Measurements from ENCODE around the gene FNDC5.
"Not testable (repeated sequence)": the region's sequence is repeated elsewhere in the genome, so short reads cannot be mapped to it uniquely, and the experiment has no call there.

FNDC5 gene

DNA sequence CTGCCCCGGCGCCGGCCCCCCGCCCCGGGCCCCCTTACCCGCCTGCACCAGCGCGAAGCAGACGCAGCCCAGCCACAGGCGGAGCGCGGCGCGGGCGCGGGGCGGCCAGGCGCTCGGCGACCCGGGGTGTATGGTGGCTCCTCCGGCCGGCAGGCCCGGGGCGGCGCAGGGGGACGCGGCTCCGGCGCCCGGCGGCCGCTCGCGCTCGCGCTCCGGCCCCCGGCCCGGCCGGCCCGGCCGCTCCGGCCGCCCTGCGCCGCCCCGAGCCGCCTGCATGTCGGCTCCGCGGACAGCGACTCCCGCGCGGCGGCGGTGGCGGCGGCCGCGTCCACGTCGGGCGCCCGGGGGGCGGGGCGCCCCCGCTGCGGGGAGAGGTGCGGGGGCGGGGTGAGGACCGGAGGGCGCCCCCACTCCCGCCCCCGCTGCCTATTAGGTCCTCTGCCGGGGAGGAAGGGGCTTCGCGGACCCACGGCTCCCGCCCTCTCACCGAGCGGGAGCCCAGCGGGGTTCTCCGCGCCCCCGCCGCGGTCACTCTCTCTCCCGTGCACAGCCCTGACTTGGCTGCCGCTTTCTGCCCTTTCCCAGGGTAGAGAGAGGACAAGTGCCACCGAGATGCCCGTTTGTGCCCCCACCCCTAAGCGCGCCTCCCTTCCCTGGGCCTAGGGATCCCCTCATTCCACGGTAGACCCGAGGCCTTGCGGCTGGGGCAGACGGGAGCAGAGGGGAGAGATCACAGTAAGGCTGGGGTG lies at the start of gene FNDC5:
Gene FNDC5, minus strand, starts transcription at position 298 of the 749 bp plus-strand sequence.
- DNase-seq, result no peak

DNA sequence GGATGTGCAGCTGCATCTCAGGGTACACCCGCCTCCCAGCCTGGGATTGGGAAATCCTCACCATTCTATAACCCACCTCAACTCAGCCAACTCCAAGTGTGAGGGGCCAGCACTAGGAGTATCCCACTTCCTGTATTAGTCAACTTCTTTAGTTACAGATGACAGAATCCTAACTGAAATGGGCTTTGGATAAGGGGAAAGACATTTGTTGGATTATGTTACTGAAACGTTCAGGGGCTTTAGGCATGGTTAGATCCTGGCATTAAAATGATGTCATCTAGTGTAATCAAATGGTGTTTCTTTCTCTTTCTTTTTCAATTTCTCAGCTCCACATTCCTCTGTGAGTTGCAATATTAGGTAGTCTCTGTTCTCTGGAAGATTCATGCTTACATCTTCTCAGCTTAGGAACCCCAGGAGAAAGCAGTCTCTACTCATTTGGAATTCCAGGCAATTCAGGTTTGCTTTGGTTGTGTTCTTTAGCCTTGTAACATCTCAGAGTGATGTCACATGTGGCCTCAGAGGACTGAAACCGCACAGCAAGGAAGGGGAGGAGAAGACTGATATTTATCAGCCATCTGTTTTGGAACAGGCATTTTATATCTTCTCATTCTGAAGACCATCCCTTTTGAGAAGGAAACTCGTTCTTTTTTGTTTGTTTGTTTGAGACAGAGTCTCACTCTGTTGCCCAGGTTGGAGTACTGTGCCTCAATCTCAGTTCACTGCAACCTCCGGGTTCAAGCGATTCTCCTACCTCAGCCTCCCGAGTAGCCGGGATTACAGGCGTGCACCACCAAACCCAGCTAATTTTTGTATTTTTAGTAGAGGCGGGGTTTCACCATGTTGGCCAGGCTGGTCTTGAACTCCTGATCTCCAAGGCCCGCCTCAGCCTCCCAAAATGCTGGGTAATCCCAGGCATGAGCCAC lies 49.4 kb upstream of the FNDC5 start:
- DNase-seq, result no peak

DNA sequence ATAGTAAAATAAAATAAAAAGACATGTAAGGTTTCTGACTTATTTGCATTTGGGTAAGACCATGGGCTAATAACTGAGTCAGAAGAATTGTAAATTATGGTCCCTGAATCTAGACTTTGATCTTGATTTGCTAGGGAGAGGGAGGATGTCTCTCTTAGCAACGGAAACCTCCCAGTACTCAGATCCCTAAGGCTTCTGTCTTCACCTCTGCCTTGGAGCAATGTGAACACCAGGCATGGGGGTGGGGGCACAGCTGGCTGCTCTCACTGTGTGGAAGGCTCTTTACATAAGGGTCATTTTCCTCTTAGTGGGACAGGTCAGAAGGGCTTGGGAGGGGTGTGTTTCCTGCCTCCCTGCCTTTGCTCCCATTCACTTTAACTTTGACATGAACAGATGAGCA lies 47.5 kb upstream of the FNDC5 start:
- no peak for DNase-seq

DNA sequence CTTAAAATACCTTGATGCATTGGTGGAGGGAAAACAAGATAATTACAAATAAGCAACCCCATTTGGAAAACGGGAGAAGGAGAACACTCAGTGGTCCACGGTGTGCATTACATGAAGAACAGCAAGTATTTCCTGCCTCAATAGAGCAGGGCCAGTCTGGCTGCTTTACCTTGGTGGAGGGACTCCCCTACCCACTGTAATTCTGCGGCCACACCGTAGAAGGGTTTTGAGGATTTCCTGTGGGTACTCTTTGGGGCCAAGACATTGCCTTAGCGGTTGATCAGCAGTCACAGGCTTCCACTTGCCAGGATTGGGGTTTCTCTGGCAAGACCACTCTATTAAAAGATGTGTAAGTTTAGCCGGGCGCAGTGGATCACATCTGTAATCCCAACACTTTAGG lies 46.8 kb upstream of the FNDC5 start:
- no peak for DNase-seq

DNA sequence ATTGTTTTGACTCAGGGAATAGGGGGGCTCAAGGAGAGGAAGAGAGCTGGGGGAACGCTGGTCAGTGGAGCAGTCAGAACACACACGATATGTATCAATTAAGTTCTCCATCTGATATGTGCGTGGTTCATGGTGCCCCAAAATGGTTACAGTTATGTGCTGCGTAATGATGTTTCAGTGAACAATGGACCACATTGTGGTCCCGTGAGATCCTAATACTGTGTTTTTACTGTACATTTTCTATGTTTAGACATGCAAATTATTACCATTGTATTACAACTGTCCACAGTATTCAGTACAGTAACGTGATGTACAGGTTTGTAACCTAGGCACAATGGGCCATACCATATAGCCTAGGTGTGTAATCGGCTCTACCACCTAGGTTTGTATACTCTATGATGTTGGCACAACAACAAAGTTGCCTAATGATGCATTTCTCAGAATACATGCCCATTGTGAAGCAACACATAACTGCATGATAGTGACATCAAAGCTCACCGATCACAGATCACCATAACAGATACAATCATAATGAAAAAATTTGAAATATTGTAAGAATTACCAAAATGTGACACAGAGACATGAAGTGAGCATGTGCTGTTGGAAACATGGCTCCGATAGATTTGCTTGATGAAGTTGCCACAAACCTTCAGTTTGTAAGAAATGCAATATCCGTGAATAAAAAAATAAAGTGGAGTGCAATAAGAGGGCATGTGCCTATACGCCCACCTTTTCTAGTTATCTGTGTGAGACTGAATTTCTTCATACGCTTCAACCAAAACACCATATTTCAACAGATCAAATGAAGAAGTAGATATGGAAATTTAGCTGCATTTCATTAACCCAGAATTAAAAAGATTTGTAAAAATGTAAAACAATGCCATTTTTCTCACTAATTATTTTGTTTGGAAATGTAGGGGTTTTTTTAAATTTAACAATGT lies 45.3 kb upstream of the FNDC5 start:
- no peak for DNase-seq

DNA sequence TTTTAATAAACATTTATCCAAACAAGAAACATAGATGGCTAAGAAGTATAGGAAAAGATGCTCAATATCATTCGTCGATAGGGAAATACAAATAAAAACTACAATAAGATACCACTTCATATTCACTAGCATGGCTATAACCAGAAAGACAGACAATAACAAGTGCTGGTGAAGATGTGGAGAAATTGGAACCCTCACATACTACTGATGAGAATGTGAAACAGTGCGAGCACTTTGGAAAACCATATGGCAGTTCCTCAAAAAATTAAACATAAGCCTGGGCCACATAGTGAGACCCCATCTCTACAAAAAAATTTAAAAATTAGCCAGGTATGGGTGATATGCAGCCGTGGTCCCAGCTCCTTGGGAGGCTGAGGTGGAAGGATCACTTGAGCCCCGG lies 39.6 kb upstream of the FNDC5 start:
- DNase-seq, result no peak

DNA sequence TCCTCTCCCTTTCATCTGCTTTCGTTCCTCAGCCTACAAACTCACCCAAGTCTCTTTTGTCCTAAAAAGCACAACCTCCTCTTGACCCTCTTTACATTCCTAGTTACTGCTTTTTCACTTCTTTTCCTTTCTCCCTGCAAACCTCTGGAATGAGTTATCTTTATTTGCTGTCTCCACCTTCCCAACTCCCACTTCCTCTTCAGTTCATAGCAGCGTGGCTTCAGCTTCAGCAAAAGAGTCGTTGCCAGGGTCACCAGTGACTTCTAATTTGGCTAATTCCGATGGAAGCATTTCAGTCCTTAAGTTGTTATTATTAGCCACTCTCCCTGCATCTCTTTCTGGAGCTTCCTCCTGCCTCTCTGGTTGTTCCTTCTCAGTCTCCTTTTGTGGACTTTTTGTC lies 36.7 kb upstream of the FNDC5 start:
- no peak for DNase-seq

DNA sequence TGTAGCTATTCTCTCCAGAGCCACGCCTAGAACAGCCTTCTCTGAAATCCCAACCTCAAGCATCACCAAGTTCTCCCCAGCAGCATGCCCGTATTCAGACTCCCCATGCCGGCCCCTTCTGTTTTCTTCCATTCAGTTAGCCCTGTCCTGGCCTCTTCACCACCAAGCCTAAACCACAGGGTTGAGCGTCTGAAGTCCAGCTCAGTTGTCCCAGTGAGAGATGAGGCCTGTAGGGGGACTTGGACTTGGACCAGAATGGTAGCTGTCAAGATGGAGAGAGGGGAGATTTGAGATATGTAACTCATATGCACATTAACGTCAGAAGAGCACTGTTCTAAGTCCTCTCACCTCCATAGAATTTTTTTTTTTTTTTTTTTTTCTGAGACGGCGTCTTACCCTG lies 35.9 kb upstream of the FNDC5 start:
- no peak for DNase-seq

DNA sequence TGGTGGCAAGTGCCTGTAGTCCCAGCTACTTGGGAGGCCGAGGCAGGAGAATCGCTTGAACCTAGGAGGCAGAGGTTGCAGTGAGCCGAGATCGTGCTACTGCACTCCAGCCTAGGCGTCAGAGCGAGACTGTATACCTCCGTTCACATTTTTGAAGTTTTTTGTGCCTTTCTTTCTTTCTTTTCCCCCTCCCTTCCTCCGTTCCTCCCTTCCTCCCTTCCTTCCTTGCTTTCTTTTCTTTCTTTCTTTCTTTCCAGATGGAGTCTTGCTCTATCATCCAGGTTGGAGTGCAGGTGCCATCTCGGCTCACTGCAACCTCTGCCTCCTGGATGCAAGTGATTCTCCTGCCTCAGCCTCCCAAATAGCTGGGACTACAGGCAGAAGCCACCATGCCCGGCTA lies 34.9 kb upstream of the FNDC5 start:
- not testable (repeated sequence) for DNase-seq

DNA sequence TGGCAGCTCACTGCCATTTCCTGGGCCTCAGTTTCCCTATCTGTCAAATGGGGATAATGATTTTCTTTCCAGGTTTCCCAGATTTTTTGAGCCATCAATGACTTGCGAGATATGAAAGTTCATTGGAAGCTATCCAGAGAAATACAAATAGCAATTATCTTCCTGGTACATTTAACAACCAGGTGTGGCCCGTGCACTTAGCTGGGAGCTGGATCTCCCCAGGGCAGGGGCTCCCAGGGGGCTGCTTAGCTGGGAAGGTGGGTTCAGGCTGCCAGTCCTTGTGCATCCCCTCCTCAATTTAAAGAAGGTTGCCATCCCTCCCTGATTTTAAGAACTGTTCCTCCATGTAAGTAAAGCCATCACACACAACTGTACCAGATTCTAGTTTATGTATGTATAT lies 34.1 kb upstream of the FNDC5 start:
- DNase-seq, result no peak

DNA sequence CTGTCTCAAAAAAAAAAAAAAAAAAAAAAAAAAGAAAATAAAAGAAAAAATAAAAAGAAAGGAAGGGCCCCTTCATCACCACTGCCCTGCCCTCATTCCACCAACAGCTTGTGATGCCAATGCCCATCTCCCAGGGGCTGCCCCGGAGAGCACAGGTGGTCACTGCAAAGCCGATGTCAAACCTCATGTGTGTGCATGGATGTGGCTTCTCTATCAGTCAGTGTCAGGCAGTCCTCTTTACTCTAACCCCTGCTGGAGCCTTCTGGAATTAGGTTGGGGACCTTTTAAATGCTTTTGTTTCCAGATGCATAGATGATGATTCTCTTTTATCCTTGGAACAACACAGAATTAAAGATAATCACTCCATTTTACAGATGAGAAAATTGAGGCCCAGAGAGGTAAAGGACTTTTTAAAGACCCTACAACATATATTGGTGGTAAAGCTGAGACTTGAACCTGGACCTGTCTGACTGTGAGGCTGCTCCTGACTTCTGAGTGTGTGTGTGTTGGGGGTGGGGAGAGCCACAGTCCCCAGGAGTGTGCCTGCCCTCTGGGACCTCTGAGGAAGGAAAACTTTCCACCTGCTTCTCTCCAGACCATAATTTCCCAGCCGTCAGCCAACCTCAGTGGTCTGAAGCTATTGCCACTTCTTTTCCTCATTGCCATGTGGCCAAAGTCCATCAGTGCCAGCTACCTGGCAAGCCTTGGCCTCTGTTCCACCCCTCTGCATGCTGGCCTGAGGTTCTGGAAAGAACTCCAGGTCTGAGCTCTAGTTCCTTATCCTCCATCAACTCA lies 33.5 kb upstream of the FNDC5 start:
- DNase-seq, result no peak

DNA sequence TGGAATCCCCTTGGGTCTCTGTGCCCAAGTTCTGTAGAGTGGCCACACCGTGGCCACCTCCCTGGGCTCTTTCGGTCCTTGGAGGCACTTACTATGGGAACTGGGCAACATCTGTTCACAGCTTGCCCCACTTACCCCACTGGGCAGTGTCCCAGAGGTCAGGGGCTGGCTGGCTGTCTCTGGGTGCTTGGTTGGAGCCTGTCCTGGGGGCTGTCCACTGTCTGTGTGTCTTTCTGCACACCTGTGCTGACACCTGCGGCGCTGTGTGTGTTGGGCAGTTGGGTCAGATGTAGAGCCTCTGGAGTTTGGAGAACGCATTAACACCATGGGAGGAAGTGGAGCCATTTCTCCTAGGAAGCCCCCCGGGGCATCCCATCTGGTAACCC lies 31.8 kb upstream of the FNDC5 start:
- DNase-seq, result no peak

DNA sequence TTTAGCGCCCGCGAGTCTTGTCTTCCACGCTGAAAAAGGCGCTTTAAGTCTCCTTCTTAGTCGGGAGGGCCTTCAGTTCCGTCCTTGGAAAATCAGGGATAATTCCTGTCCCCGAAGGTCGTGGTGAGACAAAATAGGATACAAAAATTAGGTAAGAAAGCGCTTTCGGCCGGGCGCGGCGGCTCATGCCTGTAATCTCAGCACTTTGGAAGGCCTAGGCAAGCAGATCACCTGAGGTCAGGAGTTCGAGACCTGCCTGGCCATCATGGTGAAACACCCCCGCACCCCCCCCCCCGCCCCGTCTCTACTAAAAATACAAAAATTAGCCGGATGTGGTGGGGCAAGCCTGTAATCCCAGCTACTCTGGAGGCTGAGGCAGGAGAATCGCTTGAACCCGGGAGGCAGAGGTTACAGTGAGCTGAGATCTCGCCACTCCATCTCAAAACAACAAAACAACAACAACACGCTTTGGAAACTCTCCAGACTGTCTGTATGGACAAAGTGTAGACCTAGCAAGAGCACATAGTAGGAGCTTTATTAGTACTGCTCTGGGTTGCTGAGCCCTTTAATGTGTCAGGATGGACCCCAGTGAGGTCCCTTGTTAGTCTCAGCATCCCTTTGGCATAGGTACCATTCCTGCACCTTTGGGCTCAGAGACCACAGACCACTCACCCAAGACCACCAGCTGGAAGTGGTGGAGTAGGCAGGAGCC lies 31.3 kb upstream of the FNDC5 start:
- no peak for DNase-seq

DNA sequence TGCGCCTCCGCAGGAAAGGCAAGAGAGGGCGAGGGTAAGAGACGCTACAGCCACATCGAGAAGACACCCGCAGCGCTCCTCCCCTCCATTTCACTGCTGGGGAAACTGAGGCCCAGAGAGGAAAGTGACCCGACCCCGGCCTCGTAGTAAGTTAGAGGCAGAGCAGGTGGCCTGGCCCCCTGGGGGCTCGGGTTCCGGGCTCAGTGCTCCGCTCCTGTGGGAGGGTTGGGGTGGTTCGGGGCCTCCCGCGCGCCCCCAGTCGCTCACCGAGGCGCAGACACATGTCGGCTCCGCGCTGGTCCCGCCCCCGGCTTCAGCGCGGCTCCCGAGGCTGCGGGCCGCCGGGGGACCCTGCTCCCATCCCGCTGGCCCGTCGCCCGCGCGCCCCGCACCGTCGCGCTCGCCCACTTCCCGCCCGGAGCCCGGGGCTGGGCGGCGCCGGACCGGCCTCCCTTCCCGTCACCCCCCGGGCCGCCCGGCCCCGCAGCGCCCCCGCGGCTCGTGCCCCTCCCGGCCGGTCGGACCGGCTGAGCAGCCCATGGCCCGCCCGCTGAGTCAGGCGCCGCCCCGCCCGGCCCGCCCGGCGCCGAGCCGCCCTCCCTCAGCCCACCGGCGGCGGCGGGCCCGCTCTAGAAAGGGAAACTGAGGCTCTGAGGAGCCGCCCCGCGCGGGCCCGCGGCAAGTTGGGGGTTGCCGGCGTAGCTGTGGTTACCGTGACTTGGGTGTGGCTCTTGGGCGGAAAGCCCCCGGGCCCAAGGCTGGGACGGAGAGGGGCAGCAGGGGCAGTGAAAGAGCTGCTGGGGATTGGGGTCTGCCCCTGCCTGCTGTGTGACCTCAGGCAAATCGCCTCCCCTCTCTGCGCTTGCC lies 30.5 kb upstream of the FNDC5 start, which contains the start of gene TMEM54:
Gene TMEM54, minus strand, starts transcription at position 434 of the 867 bp plus-strand sequence. Its CDS starts 151 bp downstream, at position 283.
- DNase-seq, result no peak

DNA sequence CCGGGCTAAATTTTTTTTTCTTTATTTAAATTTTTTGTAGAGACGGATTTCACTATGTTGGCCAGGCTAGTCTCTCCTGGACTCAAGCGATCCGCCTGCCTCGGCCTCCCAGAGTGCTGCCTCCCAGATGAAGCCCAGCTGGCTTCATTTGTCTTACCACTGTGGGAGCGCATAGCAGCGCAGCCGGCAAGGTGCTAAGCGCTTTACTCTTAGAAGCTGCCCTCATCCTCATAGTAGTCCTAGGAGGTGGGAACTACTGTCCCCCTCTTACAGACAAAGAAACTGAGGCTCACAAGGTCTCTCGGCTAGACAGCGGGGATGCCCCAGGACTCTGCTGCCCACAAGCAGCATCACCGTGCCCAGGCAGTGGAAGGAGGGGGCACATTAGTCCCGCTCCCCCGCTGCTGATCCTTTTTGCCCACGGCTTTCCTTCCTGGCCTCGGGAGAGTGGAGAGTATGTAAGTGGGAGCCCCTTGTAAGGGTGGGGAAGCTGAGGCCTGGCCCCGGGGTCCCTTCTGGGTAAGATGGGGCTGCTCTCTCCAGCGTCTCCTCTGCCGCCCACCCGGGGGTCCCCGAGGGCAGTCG lies 29.8 kb upstream of the FNDC5 start:
- no peak for DNase-seq

DNA sequence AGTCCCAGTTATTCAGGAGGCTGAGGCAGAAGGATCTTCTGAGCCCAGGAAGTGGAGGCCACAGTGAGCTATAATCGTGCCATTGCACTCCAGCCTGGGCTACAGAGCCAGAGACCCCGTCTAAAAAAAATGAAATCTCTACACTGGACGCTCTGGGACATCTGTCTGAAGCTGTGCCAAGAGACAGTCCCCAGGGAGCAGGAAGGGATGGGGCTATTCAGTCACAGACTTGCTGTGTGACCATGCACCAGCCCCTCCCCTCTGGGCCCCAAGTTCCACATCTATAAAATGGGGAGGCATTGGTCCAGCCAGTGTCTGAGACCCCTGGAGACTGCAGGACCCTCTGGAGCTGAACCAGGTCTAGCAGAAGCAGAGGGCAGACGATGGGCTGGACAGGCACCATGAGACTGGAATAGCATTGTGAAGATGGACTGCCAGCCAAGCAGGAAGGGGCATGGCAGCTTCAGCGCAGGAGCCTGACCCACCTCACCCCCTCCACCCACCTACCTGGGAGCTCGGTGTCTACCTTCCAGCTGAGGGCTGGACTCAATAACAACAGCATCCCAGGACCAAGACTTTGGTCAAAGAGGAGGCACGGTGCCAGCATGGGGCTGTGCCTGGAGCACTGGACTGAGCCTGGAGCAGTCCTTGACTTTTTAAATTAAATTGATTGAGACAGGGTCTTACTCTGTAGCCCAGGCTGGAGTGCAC lies 29.0 kb upstream of the FNDC5 start:
- DNase-seq, result no peak

DNA sequence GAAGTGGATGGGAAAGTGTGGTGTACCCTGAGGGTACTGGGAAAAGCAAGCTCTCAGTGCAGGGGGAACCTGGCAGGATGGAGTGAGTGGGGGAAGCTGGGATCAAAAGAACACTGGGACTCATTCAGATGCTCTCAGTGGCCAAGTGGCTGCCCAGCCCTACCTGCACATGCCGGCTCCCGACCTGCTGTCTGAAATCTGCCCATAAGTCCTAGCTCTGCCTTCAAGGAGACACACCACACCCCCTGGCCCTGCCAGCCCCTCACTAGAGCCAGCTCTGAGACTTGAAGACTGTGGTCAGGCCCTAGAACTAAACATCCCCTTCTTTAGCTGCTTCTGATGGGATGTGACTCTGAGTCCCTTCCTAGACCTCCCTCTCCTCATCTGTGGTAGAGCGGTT lies 28.2 kb upstream of the FNDC5 start:
- DNase-seq, result no peak

DNA sequence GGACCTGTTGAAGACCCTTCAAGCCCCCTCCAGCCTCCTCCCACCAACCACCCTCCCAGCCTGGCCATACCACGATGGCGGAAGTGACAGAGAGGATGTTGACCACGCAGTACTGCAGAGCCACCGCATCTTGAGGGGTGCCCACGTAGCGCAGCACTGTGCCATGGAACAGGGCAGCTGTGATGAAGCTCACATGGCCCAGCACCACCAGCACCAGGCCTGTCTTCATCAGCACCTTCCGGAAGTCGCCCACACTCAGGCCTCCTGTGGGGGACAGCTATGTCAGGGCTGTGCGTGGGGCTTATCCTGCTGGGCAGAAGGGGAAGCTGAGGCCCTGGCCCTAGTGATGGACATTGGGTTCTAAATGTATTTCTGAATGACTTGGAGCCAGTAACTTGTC lies 27.3 kb upstream of the FNDC5 start:
- no peak for DNase-seq

Measured in stimulated activated CD4-positive, alpha-beta T cell treated with anti-CD3 and anti-CD28 coated beads, Interleukin-1b, Interleukin-23, amount 100 ng/mL, for 48 hours (primary cell).